Psoas muscle (tissue), 8 donors: ENCODE results near the gene SLC25A51. TPM values are rescaled to one million over a fixed set of nuclear protein-coding genes. Genes with fewer than 3 reads are reported as not detected.

Experiments
- ATAC-seq, 4 donors: fragments of 200-7000 bp; cut with Tn5 transposase; one replicate each; pipeline ENCODE4 v1.9.1; 2020; ENCODE audit warnings: moderate library complexity in 3 of 4, mild to moderate bottlenecking in 2 of 4
- DNase-seq, 2 donors: peaks; one replicate each; pipeline ENCODE4 v3.0.0-alpha.2; 2020
- H3K27ac ChIP-seq: fragments of 200-600 bp; one replicate; pipeline ENCODE4 v1.8.0; 2022
- H3K27me3 ChIP-seq, 3 donors: fragments of 200-600 bp in 1 of 3; one replicate each; pipeline versions ENCODE4 v1.6.1 to v1.8.0; 2013 to 2022; ENCODE audit warnings: low read length in 2 of 3, mild to moderate bottlenecking in 2 of 3, moderate library complexity in 1 of 3; ENCODE audit not compliant: insufficient read depth in 3 of 3
- H3K36me3 ChIP-seq, 2 donors: fragments of 200-600 bp in 1 of 2; one replicate each; pipeline versions ENCODE4 v1.6.1 to v1.8.0; 2013 to 2022; ENCODE audit warnings: low read depth in 1 of 2, mild to moderate bottlenecking in 1 of 2, moderate library complexity in 1 of 2; ENCODE audit not compliant: insufficient read depth in 1 of 2
- H3K4me1 ChIP-seq: fragments of 200-600 bp; one replicate; pipeline ENCODE4 v1.8.0; 2022
- H3K4me3 ChIP-seq: fragments of 200-600 bp; one replicate; pipeline ENCODE4 v1.8.0; 2022; ENCODE audit warnings: mild to moderate bottlenecking
- H3K9me3 ChIP-seq: fragments of 200-600 bp; one replicate; pipeline ENCODE4 v1.8.0; 2022
- WGBS, 3 donors: extraction: QIAGEN DNeasy Blood & Tissue Kit; methylation state at CpG; one replicate each; pipeline versions ENCODE4 v1.1.6 to v1.1.7; 2013; 5-methylcytosine and 5-hydroxymethylcytosine counted together
- intact Hi-C, 2 donors: fragments of 100-400 bp; cut with DNase I; formaldehyde crosslinking; loops; one replicate each; pipeline versions ENCODE4 v1.11.0 to v1.14.2; 2022
- polyA plus RNA-seq, 3 donors: library from polyadenylated mRNA; stranded (reverse); fragments of 200-250 nt; gene quantifications; one replicate each; pipeline ENCODE4 v1.2.3, GENCODE V29; 2013
- total RNA-seq, 4 donors: library from RNA; stranded (reverse); fragmentation: NEBNext Ultra II Directional in 2 of 4; extraction: Animal tissue kit (Norgen Biotek cat#: 25700) in 2 of 4; gene quantifications; one replicate each; pipeline versions ENCODE4 v1.2.1 to v1.2.4, GENCODE V29; 2021 to 2023
- TF ChIP-seq, protein P1 (sequence below): fragments of 200-600 bp; IDR thresholded peaks from one replicate; pipeline ENCODE4 v1.8.0; 2022; ENCODE audit warnings: antibody characterized with exemption
- donor health status: healthy with polysubstance abuse.
- donor health status: DM: no; HTN: no; CAD: no; lungs with moderate emphysema.
- donor health status: Bipolar disorder and iron deficiency.
- donor health status: healthy.
- donor health status: DM: yes; HTN: yes; CAD: no.
- donor health status: DM: no; HTN: no; CAD: no.
- donor health status: DM: no; HTN: no; CAD: no.
- donor health status: DM: yes; HTN: yes; CAD: no.

SLC25A51 gene
- total and polyA plus RNA-seq, 7 donors, result 8.4 to 25.3 (median 18.4) TPM

DNA sequence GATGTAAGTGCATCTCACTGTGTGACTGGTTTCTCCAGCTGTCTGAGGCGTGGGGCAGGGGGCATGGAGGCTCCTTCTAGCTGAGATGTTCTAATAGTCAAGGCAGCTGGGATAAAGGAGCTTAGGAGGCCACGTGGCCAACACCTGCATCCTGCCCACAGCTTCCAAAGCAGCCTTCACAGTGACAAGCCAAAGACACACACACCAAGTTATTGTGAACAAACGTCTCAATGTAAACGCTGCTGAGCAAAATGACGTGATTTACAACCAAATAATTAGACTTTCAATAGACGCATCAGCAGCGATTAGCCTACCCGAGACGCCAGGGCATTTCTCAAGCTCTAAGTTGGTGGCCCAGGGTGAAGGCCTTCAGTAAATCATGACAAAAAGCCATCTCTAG lies 23.2 kb upstream of the SLC25A51 start:
- WGBS, 3 donors, result 65 to 70% (median 68%) methylated on average over 9 of the region's 9 CpGs
- Histone ChIP-seq H3K36me3 (no peaks in the 10 kb centered on the region), H3K4me1 (peaks cover 12% of the 10 kb centered on the region), H3K9me3 (peaks cover 6% of the 10 kb centered on the region), H3K27ac (no peak overlapping the region), H3K4me3 (no peak overlapping the region), H3K27me3 (no peaks in the 10 kb centered on the region)
- intact Hi-C loops, result no loop called here
- no peak for ATAC-seq
- no peak for DNase-seq
- TF ChIP-seq, protein P1, sequence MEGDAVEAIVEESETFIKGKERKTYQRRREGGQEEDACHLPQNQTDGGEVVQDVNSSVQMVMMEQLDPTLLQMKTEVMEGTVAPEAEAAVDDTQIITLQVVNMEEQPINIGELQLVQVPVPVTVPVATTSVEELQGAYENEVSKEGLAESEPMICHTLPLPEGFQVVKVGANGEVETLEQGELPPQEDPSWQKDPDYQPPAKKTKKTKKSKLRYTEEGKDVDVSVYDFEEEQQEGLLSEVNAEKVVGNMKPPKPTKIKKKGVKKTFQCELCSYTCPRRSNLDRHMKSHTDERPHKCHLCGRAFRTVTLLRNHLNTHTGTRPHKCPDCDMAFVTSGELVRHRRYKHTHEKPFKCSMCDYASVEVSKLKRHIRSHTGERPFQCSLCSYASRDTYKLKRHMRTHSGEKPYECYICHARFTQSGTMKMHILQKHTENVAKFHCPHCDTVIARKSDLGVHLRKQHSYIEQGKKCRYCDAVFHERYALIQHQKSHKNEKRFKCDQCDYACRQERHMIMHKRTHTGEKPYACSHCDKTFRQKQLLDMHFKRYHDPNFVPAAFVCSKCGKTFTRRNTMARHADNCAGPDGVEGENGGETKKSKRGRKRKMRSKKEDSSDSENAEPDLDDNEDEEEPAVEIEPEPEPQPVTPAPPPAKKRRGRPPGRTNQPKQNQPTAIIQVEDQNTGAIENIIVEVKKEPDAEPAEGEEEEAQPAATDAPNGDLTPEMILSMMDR, result no peak

DNA sequence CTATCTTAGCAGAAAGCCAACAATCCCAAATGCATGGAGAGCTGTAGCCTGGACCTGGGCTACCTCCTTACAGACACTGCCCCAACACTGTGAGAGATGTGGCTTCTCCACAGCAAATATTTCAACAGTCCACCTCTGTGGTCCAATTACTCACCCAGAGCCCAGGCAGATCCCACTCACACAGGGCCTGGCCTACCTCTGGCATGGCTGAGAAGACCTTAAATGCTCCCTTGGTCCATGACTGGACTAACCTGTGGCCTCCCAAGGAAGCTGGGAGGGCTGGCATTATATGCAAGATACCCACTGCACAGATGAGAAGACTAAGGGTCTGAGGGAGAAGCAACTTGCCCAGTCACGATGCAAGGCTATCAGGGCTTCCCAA lies 22.8 kb upstream of the SLC25A51 start:
- H3K4me1 ChIP-seq, result peaks cover 12% of the 10 kb centered on the region
- intact Hi-C loops, result no loop called here
- H3K27ac ChIP-seq, result no peak overlapping the region
- no peak overlapping the region for H3K4me3 ChIP-seq
- no peaks in the 10 kb centered on the region for H3K36me3 ChIP-seq
- DNase-seq (no peak), ATAC-seq (no peak)
- TF ChIP-seq, protein P1, result no peak
- H3K9me3 ChIP-seq, result peaks cover 6% of the 10 kb centered on the region
- WGBS, 3 donors, result 44 to 79% (median 73%) methylated on average over 1 of the region's 1 CpG
- no peaks in the 10 kb centered on the region for H3K27me3 ChIP-seq

DNA sequence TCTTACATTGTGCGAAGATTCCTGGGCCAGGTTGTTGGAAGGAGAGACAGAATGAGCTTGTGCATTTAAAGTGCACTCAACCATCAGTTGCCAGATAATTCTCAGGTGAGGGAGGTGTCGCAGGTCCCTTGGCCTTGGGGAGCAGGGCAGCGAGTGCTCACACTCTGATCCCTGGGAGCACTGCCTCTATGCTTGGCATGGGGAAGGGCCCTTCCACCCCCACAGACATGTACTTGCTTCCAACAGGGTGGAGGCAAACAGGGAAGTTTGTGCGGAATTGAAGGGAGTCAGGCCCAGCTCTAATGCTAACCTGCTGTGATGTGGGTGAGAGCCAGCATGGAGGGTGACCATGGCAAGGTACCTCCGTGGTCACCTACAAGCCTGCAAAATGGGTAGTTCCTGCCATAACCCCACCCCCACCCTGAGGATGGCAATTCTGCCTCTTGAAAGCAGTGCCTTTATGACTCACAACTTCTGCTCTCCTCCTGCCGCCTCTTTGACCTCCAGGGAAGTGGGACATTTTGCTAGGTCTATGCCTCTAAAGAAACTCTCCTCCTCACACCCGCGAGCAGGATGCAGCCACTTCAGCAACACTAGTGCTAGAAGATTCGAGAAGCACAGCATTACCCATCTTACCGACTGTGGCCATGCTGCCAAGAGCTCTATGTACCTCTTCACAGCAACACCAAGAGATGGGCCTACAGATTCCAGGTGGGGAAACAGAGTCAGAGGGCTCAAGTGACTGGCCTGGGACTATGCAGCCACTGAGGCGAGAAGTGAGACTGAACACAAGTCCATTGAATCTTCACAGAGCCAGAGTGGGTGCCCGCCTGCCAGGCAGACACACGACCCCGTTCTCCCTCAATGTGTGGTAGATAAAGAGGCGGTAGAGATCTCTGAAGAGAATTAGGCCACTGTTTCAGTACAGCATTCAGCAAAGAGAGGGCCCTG lies 22.1 kb upstream of the SLC25A51 start:
- TF ChIP-seq, protein P1, result no peak
- Histone ChIP-seq H3K36me3 (no peaks in the 10 kb centered on the region), H3K27me3 (no peaks in the 10 kb centered on the region), H3K4me1 (peaks cover 12% of the 10 kb centered on the region), H3K4me3 (no peak overlapping the region), H3K27ac (no peak overlapping the region), H3K9me3 (peaks cover 4% of the 10 kb centered on the region)
- intact Hi-C loops, result no loop called here
- WGBS, 3 donors, result 94 to 95% (median 94%) methylated on average over 15 of the region's 15 CpGs
- ATAC-seq (no peak), DNase-seq (no peak)

DNA sequence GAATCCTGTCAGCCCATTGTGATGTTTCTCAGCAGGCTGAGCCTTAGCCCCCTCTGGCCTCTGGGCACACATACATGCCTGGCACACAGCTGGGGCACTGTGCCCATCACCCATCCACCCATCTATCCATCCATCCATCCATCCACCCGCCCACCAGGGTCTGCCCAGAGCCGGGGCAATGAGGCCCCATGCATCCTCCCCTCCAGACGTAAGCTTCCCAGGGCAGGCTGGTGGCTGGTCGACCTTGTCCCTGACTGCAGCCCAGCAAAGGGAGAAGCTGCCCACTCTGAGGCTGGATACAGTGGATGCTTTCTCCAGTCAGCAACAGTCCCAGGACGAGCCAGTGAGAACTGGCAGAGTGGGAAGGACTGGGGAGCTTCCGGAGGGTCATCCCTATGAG lies 21.1 kb upstream of the SLC25A51 start:
- DNase-seq (no peak), ATAC-seq (no peak)
- H3K27ac ChIP-seq, result no peak overlapping the region
- intact Hi-C loops, result no loop called here
- no peaks in the 10 kb centered on the region for H3K27me3 ChIP-seq
- 71 to 85% (median 82%) methylated on average over 6 of the region's 6 CpGs for WGBS, 3 donors
- no peaks in the 10 kb centered on the region for H3K36me3 ChIP-seq
- TF ChIP-seq, protein P1, result no peak
- H3K9me3 ChIP-seq, result no peaks in the 10 kb centered on the region
- H3K4me1 ChIP-seq, result peaks cover 12% of the 10 kb centered on the region
- no peak overlapping the region for H3K4me3 ChIP-seq
